DMS153 treated with DMSO at 0.1 percent for 48 hours (cell line): ENCODE measurements around the gene DXO.
"Not testable (repeated sequence)": the region's sequence is repeated elsewhere in the genome, so short reads cannot be mapped to it uniquely, and the experiment has no call there.

ENCODE experiments used
- DNase-seq: peaks from one replicate; lab custom pipeline; 2025; ENCODE audit not compliant: unreplicated experiment; lab: John Stamatoyannopoulos, UW

DXO gene

DNA sequence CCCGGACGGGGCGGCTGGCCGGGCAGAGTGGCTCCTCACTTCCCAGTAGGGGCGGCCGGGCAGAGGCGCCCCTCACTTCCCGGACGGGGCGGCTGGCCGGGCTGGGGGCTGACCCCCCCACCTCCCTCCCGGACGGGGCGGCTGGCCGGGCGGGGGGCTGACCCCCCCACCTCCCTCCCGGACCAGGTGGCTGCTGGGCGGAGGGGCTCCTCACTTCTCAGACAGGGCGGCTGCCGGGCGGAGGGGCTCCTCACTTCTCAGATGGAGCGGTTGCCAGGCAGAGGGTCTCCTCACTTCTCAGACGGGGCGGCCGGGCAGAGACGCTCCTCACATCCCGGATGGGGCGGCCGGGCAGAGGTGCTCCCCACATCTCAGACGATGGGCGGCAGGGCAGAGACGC lies 39.8 kb downstream of the DXO start:
- not testable (repeated sequence) for DNase-seq

DNA sequence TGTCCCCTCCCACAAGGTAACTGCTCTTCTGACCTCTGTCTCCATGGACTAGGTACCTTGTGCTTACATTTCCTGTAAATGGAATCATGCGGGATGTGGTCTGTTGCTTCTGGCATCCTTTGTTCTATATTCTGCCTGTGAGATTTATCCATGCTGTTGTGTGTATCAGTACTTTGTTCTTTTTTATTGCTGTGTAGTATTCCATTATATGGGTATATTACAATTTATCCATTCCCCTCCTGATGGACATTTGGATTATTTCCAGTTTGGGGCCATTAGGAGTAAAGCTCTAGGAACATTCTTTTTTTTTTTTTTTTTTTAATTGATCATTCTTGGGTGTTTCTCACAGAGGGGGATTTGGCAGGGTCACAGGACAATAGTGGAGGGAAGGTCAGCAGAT lies 41.0 kb downstream of the DXO start:
- DNase-seq: no peak

DNA sequence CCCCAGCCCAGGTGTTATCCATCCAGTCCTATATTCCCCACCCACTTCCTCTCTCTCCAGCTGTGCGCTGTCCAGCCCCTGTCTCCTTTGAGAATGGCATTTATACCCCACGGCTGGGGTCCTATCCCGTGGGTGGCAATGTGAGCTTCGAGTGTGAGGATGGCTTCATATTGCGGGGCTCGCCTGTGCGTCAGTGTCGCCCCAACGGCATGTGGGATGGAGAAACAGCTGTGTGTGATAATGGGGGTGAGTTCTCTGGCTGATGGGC lies 43.3 kb downstream of the DXO start:
- no peak for DNase-seq

DNA sequence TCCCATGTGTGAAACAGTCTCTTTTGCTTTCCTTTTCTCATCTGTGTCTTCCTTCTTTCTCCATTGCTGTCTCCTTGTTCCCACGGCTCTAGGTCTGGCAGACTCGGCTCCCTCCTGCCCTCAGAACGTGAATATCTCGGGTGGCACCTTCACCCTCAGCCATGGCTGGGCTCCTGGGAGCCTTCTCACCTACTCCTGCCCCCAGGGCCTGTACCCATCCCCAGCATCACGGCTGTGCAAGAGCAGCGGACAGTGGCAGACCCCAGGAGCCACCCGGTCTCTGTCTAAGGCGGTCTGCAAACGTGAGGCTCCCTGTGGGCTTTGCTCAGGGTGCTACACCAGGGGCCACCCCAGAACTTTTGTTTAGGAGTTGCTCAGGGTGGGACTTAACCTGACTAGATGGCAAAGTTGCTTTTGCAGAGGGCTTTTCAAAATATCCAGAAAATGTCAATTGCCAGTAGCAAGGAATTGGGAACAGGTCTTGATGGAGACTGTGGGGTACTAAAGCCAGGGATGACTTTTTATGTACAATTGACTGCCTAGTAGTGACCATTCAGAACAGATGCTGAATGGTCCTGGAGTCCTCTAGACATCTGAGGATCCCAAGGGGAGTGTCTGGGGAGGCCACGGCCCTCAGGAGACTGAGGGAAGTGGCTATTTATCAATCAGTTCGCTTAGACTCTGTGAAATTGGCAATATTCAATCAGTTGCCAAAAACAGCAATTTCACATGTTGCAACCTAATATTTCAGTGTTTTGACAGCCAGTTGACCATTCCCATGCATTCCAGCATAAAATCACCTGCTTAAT lies 43.9 kb downstream of the DXO start:
- DNase-seq: no peak

DNA sequence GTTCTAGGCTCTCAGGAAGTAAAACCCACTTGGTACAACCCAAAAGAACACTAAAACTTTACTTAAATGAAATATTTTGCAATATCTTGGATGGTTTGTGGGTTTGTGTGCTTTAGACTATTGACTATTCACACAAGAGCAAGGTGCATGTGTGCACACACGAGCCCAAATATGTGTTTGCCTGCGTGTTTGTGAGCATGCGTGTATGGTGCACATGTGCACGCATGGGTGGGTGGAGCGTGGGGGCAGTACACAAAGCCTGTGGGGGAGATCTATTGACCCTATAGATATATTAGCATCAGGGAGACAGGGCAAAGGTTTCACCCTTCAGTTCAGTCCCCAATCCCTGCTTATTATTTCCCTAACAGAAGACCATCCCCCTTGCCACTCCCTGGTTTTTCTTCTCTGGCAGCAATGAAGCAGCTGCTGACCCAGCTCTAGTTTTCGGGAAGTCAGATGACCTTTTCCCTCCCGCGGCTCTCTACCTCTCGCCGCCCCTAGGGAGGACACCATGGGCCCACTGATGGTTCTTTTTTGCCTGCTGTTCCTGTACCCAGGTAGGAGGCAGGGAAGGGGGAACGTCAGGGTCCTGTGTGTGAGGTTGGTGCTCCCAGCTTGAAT lies 44.6 kb downstream of the DXO start, which contains the start of gene C2:
Gene C2, plus strand, starts transcription at position 476 of the 621 bp plus-strand sequence. Its CDS starts 36 bp downstream, at position 512.
- DNase-seq: no peak

DNA sequence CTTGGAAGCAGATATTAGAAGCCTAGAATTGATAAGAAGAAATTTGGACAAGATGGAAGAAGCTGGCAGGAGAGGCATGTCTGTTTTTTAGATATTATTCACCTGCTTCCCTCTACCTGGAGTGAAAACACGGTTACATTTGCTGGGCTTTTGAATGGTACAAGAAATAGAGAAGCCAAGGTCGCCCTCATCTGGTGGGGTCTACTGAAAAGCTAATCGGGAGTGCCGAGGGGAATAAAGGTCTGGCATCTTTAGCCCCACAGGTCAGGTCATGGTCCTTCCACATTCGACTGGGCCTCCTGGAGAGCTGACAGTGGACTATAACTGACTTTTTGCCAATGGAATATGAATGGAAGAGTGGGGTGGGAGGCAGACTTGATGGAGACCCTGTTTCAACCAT lies 49.0 kb downstream of the DXO start:
- DNase-seq: no peak

DNA sequence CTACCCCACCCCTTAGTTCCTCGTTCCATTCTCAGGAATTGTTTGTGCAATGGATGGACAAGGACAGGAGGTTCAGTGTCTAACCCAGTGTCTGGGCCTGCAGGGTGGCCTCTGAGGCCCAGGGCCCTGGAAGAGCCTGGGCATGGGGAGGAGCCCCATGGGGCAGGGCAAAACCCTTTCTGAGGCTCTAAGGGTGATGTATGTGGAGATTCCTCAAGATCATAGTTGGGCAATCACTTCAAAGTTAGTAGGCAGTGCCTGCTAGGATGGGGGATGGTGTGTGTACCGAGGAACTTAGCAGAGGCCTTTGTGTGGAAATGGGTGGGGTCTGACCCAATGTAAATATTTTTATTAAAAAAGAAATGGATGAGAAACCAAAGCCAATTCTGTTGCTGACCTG lies 51.1 kb downstream of the DXO start:
- no peak for DNase-seq
